GM21447 (cell line): ENCODE results near the gene SORBS1.
"Not testable (repeated sequence)": the region's sequence is repeated elsewhere in the genome, so short reads cannot be mapped to it uniquely, and the experiment has no call there.

ENCODE experiments used
- ATAC-seq: cut with Tn5 transposase; IDR thresholded peaks from one replicate; pipeline ENCODE4 v1.9.1; 2021; ENCODE audit not compliant: unreplicated experiment

The SORBS1 gene

GRCh38 chr10:95354110-95354509 lies 207.1 kb downstream of the SORBS1 start:
- ATAC-seq: no peak

- ATAC-seq: no peak
Measured at GRCh38 chr10:95353123-95353522, 208.0 kb downstream of the SORBS1 start.

- ATAC-seq: no peak
Measured at GRCh38 chr10:95352684-95353083, 208.5 kb downstream of the SORBS1 start.

- no peak for ATAC-seq
Measured at GRCh38 chr10:95350830-95351228, 210.3 kb downstream of the SORBS1 start.

- no peak for ATAC-seq
Measured at GRCh38 chr10:95350219-95350829, 210.8 kb downstream of the SORBS1 start.

GRCh38 chr10:95347402-95347766 lies 213.8 kb downstream of the SORBS1 start:
- not testable (repeated sequence) for ATAC-seq

- no peak for ATAC-seq
Measured at GRCh38 chr10:95346715-95347401, 214.3 kb downstream of the SORBS1 start.

- no peak for ATAC-seq
Measured at GRCh38 chr10:95343573-95343972, 217.6 kb downstream of the SORBS1 start.

GRCh38 chr10:95341716-95342130 lies 219.4 kb downstream of the SORBS1 start:
- ATAC-seq: no peak

GRCh38 chr10:95339863-95340262 lies 221.3 kb downstream of the SORBS1 start:
- no peak for ATAC-seq

GRCh38 chr10:95337423-95338160 lies 223.6 kb downstream of the SORBS1 start:
- ATAC-seq: no peak

GRCh38 chr10:95336702-95337101 lies 224.5 kb downstream of the SORBS1 start:
- no peak for ATAC-seq

GRCh38 chr10:95335933-95336699 lies 225.1 kb downstream of the SORBS1 start:
- ATAC-seq: no peak

GRCh38 chr10:95334805-95335144 lies 226.4 kb downstream of the SORBS1 start:
- ATAC-seq: no peak

GRCh38 chr10:95333997-95334804 lies 227.0 kb downstream of the SORBS1 start:
- no peak for ATAC-seq

- no peak for ATAC-seq
Measured at GRCh38 chr10:95332666-95333249, 228.4 kb downstream of the SORBS1 start.

- ATAC-seq: no peak
Measured at GRCh38 chr10:95331596-95332130, 229.5 kb downstream of the SORBS1 start.

- no peak for ATAC-seq
Measured at GRCh38 chr10:95330966-95331453, 230.2 kb downstream of the SORBS1 start.

- ATAC-seq: no peak
Measured at GRCh38 chr10:95329296-95329695, 231.9 kb downstream of the SORBS1 start.

- ATAC-seq: no peak
Measured at GRCh38 chr10:95328013-95328412, 233.2 kb downstream of the SORBS1 start.
